RKO (cell line): Measurements from ENCODE around the gene SLC17A3.
A peak's percentile ranks its signal among the peaks of the same experiment; 100 is the strongest.

Experiments used
- DNase-seq: peaks from one replicate; pipeline ENCODE4 v3.0.0-alpha.2; 2016; ENCODE audit warnings: low spot score

The SLC17A3 gene

GRCh38 chr6:25889877-25890853 is 16.1 kb upstream of the SLC17A3 start:
- peak; percentile 39 for DNase-seq

DNA sequence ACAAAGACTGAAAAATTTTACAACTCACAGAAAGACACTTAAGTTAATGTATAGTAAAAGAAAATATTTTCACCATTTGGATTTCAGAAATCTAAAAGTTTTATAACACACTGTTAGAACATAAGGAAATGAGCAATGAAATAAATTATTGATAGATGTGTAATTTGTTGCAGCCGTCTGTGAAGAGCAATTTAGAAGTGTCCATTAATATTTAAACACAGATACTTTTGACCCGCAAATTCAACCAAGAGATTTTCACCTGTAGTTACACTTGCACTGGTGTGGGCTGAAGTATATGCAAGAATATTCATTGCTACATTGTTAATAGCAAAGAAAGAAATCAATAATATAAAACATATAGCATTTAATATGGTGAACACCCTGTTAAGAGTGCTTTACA is 14.6 kb upstream of the SLC17A3 start:
- DNase-seq, result no peak

DNA sequence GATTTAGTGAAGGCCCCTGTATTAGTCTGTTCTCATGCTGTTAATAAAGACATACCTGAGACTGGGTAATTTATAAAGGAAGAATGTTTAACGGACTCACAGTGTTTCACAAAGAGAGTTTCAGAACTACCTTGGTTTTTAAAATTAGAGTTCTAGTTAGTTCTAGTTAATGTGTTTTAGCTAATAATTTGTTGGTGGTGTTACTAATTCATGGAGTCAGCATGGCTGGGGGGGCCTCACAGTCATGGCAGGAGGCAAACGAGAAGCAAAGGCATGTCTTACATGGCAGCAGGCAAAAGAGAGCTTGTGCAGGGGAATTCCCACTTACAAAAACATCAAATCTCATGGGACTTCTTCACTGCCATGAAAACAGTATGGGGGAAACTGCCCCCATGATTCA is 12.0 kb upstream of the SLC17A3 start:
- DNase-seq, result no peak

GRCh38 chr6:25883991-25884390 is 9.9 kb upstream of the SLC17A3 start:
- peak; percentile 5 for DNase-seq

DNA sequence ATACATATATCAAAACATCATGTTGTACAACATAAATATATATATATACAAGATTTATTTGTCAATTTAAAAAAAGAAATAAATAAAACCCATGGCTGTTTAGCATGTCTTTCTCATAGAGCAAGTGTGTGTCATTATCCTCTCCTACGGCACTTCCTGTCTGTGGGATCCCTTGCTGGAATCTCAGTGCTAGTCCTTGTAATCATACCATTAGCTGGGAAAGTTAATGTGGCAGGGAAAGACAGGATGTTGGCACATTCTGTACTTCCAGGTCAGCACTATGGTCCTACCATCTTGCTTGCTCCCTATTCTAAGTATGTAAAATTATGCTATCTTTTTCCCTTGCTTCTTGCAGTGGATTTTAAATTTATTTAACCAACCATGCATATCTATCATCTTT is 9.5 kb upstream of the SLC17A3 start:
- peak; percentile 7 for DNase-seq

DNA sequence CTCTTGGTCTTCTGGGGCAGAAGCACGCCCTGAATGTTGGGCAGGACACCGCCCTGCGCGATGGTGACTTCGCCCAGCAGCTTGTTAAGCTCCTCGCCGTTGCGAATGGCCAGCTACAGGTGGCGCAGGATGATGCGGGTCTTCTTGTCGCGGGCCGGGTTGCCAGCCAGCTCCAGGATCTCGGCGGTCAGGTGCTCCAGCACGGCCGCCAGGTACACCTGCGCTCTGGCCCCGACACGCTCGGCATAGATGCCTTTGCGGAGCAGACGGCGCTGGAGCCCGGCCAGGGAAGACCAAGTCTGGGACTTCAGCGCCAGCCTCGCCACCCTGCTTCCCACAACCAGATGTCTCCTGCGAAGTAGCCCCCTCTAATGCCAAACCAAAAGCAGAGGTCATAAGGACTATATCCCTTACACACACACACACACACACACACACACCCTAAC is 8.0 kb upstream of the SLC17A3 start:
- DNase-seq, result no peak

DNA sequence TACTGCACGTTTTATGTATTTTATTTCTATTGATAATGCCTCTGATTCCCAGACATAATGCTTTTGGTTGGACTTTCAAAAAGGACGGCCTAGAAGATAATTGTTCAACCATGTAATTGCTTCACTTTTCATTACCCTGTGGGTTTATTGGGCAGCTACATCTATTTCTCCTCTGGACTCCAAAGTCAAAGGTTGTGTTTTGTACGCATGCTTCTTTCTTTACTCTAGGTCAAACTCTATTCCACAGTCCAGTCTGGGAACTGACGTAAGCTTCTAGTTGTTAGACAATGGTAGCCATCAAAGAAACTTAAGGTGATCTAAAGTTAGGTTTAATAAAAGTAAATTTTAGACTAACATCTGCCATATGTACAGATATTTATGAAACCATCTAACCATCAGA is 6.6 kb upstream of the SLC17A3 start:
- no peak for DNase-seq

- no peak for DNase-seq
These were observed 4.8 kb upstream of the SLC17A3 start for GRCh38 chr6:25878721-25879322.

DNA sequence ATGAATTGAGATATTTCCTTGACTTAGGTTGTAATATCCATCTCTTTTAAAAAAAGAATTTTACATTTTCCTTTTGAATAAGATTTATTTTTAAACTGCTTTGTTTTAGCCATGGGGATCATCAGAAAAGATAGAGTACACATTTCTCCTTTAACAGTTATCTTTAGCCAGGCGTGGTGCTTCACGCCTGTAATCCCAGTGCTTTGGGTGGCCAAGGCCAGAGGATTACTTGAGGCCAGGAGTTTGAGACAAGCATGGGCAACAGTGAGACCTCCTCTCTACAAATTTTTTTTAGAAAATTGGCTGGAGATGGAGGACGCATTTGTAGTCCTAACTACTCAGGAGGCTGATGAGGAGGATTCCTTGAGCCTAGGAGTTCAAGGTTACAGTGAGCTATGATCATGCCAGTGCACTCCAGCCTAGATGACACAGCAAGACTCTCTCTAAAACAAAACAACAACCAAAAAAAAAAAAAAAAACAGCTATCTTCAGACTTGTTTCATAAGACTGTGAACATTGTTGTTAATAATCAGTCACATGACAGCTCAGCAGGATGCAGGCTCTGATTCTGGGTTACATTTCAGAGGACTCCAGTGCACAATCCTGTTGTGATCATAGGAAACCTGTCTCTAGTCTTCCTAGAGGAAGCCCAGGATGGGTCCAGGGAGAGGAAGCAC is 2.0 kb upstream of the SLC17A3 start:
- no peak for DNase-seq

- DNase-seq, result no peak
These were observed 1.5 kb upstream of the SLC17A3 start for GRCh38 chr6:25875563-25875905.

- no peak for DNase-seq
These were observed 949 bp upstream of the SLC17A3 start for GRCh38 chr6:25874822-25875562.

- DNase-seq, result no peak
These were observed 1.2 kb downstream of the SLC17A3 start for GRCh38 chr6:25872814-25873213.

- DNase-seq, result no peak
These were observed 4.2 kb downstream of the SLC17A3 start for GRCh38 chr6:25869840-25870239.

GRCh38 chr6:25868436-25869183 is 5.4 kb downstream of the SLC17A3 start:
- no peak for DNase-seq

GRCh38 chr6:25866011-25866410 is 8.0 kb downstream of the SLC17A3 start:
- DNase-seq, result no peak

DNA sequence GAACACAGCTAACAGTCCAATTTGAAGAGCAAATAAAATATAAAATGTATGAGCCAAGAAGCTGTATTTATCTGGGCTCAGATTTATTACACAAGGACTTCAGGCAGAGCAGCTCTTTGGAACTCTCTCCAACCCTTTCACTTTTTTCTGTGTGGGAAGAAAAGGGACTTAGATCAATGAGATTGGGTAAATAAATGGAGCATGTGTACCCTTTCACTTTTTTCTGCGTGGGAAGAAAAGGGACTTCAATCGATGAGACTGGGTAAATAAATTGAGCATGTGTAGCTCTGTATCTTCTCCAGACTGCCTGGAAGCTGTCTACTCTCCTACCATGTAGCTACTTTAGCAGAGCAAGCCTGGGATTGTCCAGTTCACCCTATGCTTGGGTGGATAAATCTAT is 10.7 kb downstream of the SLC17A3 start:
- DNase-seq, result no peak

- DNase-seq, result no peak
These were observed 11.8 kb downstream of the SLC17A3 start for GRCh38 chr6:25862199-25862598.

- DNase-seq, result no peak
These were observed 21.3 kb downstream of the SLC17A3 start for GRCh38 chr6:25852756-25853155.

GRCh38 chr6:25851961-25852360 is 22.1 kb downstream of the SLC17A3 start:
- no peak for DNase-seq

DNA sequence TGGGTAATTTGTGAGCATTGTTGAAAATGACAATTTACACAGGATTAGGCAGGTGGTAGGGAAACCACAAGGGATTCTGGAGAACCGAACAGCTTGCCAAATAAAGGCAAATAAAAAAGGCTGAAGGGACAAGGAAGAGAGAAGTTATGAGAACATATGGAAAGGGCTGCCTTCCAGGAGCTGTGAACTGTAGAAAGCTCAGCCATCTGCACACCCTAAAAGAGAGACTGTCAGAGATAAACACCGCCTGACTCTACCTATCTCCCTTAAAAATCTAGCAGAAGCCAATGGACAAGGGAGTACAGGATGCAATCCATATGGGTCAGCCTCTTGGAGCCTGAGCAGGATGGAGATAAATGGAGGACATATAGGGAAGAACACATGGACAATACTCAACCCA is 29.5 kb downstream of the SLC17A3 start:
- DNase-seq, result no peak

DNA sequence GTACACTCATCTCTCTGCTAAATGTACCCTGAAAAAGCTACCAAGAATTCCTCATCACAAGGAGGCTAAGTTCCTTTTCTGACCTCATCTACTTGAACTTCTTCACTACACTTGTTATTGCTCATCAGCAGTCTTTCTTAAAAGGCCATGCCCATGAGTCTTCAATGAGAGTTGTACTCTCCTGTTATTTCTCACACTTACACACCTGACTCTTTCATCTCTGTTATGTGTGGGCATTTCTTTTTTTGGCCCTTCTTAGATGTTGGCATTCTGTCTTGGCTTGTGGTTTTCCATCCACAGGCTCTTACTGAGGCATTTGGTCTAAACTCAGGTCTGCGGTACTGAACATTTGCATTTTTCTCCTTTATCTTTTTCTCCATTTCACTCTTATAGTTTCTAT is 31.5 kb downstream of the SLC17A3 start:
- DNase-seq, result no peak
